HCT116 (cell line): ENCODE results near the gene UGP2. TPM values are rescaled to one million over a fixed set of nuclear protein-coding genes. Genes with fewer than 3 reads are reported as not detected.

Source experiments
- ATAC-seq: fragments of 200-7000 bp; cut with Tn5 transposase; 2 replicates; pipeline ENCODE4 v1.9.1; 2020; ENCODE audit warnings: mild to moderate bottlenecking, moderate library complexity
- BruUV-seq: library from RNA; stranded (reverse); fragments of 400-500 nt; replicated peaks from 2 replicates; lab custom pipeline; 2021; lab: Mats Ljungman, UMichigan
- CTCF ChIA-PET: fragments of 300-600 bp; sonication (Branson Sonifier 250); formaldehyde crosslinking; loops from one replicate; lab custom pipeline; 2021; ENCODE audit warnings: antibody characterized with exemption; lab: Charles Lee
- POLR2A ChIA-PET: fragments of 300-600, 350-600 bp; sonication (Branson Sonifier 250); formaldehyde crosslinking; loops from one replicate; lab custom pipeline; 2021; ENCODE audit warnings: antibody characterized with exemption; lab: Charles Lee
- RAD21 ChIA-PET, 2 experiments: fragments of 300-600 bp; sonication (Branson Sonifier 250); formaldehyde crosslinking; loops; one replicate each; lab custom pipeline; 2023; ENCODE audit warnings: low total read pairs in 2 of 2; ENCODE audit not compliant: uncharacterized antibody in 2 of 2, unreplicated experiment in 2 of 2, low non-redundant PET in 1 of 2; lab: Charles Lee
- DNase-seq: peaks from one replicate; pipeline ENCODE4 v3.0.0-alpha.2; 2010; ENCODE audit warnings: low read depth, low spot score
- H2AFZ ChIP-seq: fragments of 200-600 bp; shearing (Covaris generic), sonication (generic); 2 replicates; pipeline ENCODE4 v1.6.1; 2017; ENCODE audit warnings: low read depth, mixed run types, mixed read lengths, antibody characterized with exemption, low read length; ENCODE audit not compliant: poor library complexity, severe bottlenecking
- H3K27ac ChIP-seq: 2 replicates; pipeline ENCODE4 v1.5.1; 2012; ENCODE audit warnings: low read depth, low read length
- H3K27me3 ChIP-seq: fragments of 200-600 bp; sonication (generic); 2 replicates; pipeline ENCODE4 v1.6.1; 2016; ENCODE audit warnings: mixed run types, low read length, mixed read lengths; ENCODE audit not compliant: insufficient read depth
- H3K36me3 ChIP-seq, 2 experiments: fragments of 200-500 bp in 1 of 2; fragments of 200-600 bp in 1 of 2; sonication (Bioruptor generic) in 1 of 2; sonication (generic) in 1 of 2; 2 replicates each; pipeline versions ENCODE4 v1.5.1 to v1.6.1; 2014 to 2016; ENCODE audit warnings: low read length in 2 of 2, inconsistent platforms in 1 of 2, mixed read lengths in 1 of 2, mixed run types in 1 of 2; ENCODE audit not compliant: insufficient read depth in 2 of 2, control insufficient read depth in 1 of 2
- H3K4me1 ChIP-seq, 2 experiments: fragments of 200-600 bp in 1 of 2; sonication (generic) in 1 of 2; 2 replicates each; pipeline versions ENCODE4 v1.5.1 to v1.6.1; 2012 to 2017; ENCODE audit warnings: low read length in 2 of 2, inconsistent platforms in 1 of 2, mild to moderate bottlenecking in 1 of 2, mixed read lengths in 1 of 2, mixed run types in 1 of 2, moderate library complexity in 1 of 2; ENCODE audit not compliant: insufficient read depth in 2 of 2, control insufficient read depth in 1 of 2
- H3K4me2 ChIP-seq: fragments of 200-600 bp; sonication (generic); 2 replicates; pipeline ENCODE4 v1.6.1; 2017; ENCODE audit warnings: mixed run types, low read length, mixed read lengths
- H3K4me3 ChIP-seq, 2 experiments: fragments of 200-600 bp in 1 of 2; sonication (generic) in 1 of 2; replicated peaks in 1 of 2; 2 replicates each; pipeline ENCODE4 v1.5.1; 2011 to 2016; ENCODE audit warnings: low read length in 2 of 2, control low read depth in 1 of 2, low read depth in 1 of 2, mild to moderate bottlenecking in 1 of 2, mixed read lengths in 1 of 2, mixed run types in 1 of 2
- H3K79me2 ChIP-seq: fragments of 200-600 bp; sonication (generic); 2 replicates; pipeline ENCODE4 v1.6.1; 2017; ENCODE audit warnings: mild to moderate bottlenecking, mixed run types, low read length, moderate library complexity, mixed read lengths; ENCODE audit not compliant: insufficient read depth
- H3K9ac ChIP-seq: fragments of 200-600 bp; sonication (generic); 2 replicates; pipeline ENCODE4 v1.6.1; 2016; ENCODE audit warnings: low read length, mixed read lengths
- H3K9me2 ChIP-seq: fragments of 200-600 bp; sonication (generic), shearing (Covaris generic); 2 replicates; pipeline ENCODE4 v1.6.1; 2017; ENCODE audit warnings: mixed run types, mild to moderate bottlenecking, moderate library complexity; ENCODE audit not compliant: insufficient read depth
- H3K9me3 ChIP-seq, 2 experiments: fragments of 200-500 bp in 1 of 2; fragments of 200-600 bp in 1 of 2; sonication (Bioruptor generic) in 1 of 2; sonication (generic) in 1 of 2; 2 replicates each; pipeline ENCODE4 v1.6.1; 2014 to 2017; ENCODE audit warnings: low read length in 2 of 2, mixed read lengths in 2 of 2, inconsistent platforms in 1 of 2, low read depth in 1 of 2, mild to moderate bottlenecking in 1 of 2, mixed run types in 1 of 2, moderate library complexity in 1 of 2; ENCODE audit not compliant: control insufficient read depth in 1 of 2, insufficient read depth in 1 of 2
- H4K20me1 ChIP-seq: fragments of 200-600 bp; sonication (generic), shearing (Covaris generic); 2 replicates; pipeline ENCODE4 v1.6.1; 2017; ENCODE audit warnings: mixed run types, mild to moderate bottlenecking, moderate library complexity; ENCODE audit not compliant: insufficient read depth
- CTCF ChIP-seq, 3 experiments: fragments of 200-600 bp in 1 of 3; sonication (generic) in 1 of 3; IDR thresholded peaks in 2 of 3; conservative IDR thresholded peaks in 1 of 3; 2 replicates each; pipeline ENCODE4 v1.5.1; 2012 to 2017; ENCODE audit warnings: low read depth in 2 of 3, low read length in 2 of 3, antibody characterized with exemption in 1 of 3, borderline replicate concordance in 1 of 3, control low read depth in 1 of 3, mild to moderate bottlenecking in 1 of 3, mixed read lengths in 1 of 3, mixed run types in 1 of 3, moderate library complexity in 1 of 3; ENCODE audit not compliant: insufficient read depth in 1 of 3
- EGR1 ChIP-seq: IDR thresholded peaks from 2 replicates; pipeline ENCODE4 v1.6.1; 2012; ENCODE audit warnings: low read depth
- EZH2 ChIP-seq: fragments of 200-600 bp; sonication (generic); IDR thresholded peaks from 2 replicates; pipeline ENCODE4 v1.6.1; 2017; ENCODE audit warnings: antibody characterized with exemption, mixed run types
- EZH2phosphoT487 ChIP-seq: fragments of 200-600 bp; IDR thresholded peaks from 2 replicates; pipeline ENCODE4 v1.6.1; 2018; ENCODE audit warnings: antibody characterized with exemption, borderline replicate concordance
- FOSL1 ChIP-seq: IDR thresholded peaks from 2 replicates; pipeline ENCODE4 v1.6.1; 2012; ENCODE audit warnings: low read depth
- JUND ChIP-seq: IDR thresholded peaks from 2 replicates; pipeline ENCODE4 v1.6.1; 2012
- POLR2AphosphoS5 ChIP-seq: IDR thresholded peaks from 2 replicates; pipeline ENCODE4 v1.6.1; 2011; ENCODE audit warnings: mild to moderate bottlenecking, low read depth, low read length, moderate library complexity
- RAD21 ChIP-seq: IDR thresholded peaks from 2 replicates; pipeline ENCODE4 v1.6.1; 2012; ENCODE audit warnings: low read depth, mild to moderate bottlenecking
- REST ChIP-seq: IDR thresholded peaks from 2 replicates; pipeline ENCODE4 v1.6.1; 2012; ENCODE audit warnings: low read depth
- SIN3A ChIP-seq: IDR thresholded peaks from 2 replicates; pipeline ENCODE4 v1.6.1; 2012; ENCODE audit warnings: low read depth
- SP1 ChIP-seq: IDR thresholded peaks from 2 replicates; pipeline ENCODE4 v1.6.1; 2012; ENCODE audit warnings: low read depth
- ZBTB33 ChIP-seq: IDR thresholded peaks from 2 replicates; pipeline ENCODE4 v1.6.1; 2011; ENCODE audit warnings: mild to moderate bottlenecking, low read length, moderate library complexity; ENCODE audit not compliant: insufficient replicate concordance; ENCODE audit errors: extremely low read depth
- intact Hi-C: fragments of 100-400 bp; cut with micrococcal nuclease; formaldehyde crosslinking; loops from 2 replicates; pipeline ENCODE4 v1.10.0; 2022
- total RNA-seq: library from RNA; stranded (reverse); gene quantifications from one replicate; pipeline ENCODE4 v1.2.1, GENCODE V29; 2021; ENCODE audit not compliant: unreplicated experiment

Gene UGP2
- total RNA-seq, 1 experiment from 2014 or later, result 57.1 TPM

- TF ChIP-seq CTCF (IDR thresholded peaks at IDR 0.05 in 2 of 3, conservative IDR thresholded peaks at IDR 0.05 in 1 of 3; ENCODE audit: borderline replicate concordance in 1 of 3, insufficient read depth in 1 of 3, low read depth in 2 of 3, low read length in 2 of 3) (no peak), JUND (no peak), ZBTB33 (no peak), EZH2 (no peak), EGR1 (no peak), POLR2AphosphoS5 (no peak), REST (no peak), EZH2phosphoT487 (no peak), FOSL1 (no peak), SIN3A (no peak), SP1 (no peak), RAD21 (no peak)
- Histone ChIP-seq H3K9me3 (no peaks in the 10 kb centered on the region), H3K27me3 (no peaks in the 10 kb centered on the region), H3K4me1 (no peaks in the 10 kb centered on the region), H4K20me1 (no peaks in the 10 kb centered on the region), H3K36me3 (no peaks in the 10 kb centered on the region; a peak in 1 of 4 replicates), H3K79me2 (no peaks in the 10 kb centered on the region), H3K4me2 (no peak overlapping the region), H3K27ac (no peak overlapping the region), H3K4me3 (no peak overlapping the region), H3K9me2 (no peaks in the 10 kb centered on the region), H3K9ac (no peak overlapping the region), H2AFZ (no peak overlapping the region)
- ATAC-seq (no peak), DNase-seq (no peak)
- RAD21 ChIA-PET, result no interaction called here
- no TSS peak for BruUV-seq
- intact Hi-C loops, result loop anchor here (10.0 kb wide), 1 partner anchor 296 kb away; the partner anchor contains the start of genes MDH1 and WDPCP
- POLR2A ChIA-PET, result no interaction called here
- CTCF ChIA-PET, result no interaction called here
Observed at GRCh38 chr2:63880625-63881024, 38.9 kb downstream of the UGP2 start.
